GM12892 (cell line): ENCODE results near the gene NUDT14.

Experiments
- POLR2A ChIP-seq: IDR thresholded peaks from 2 replicates; pipeline ENCODE4 v1.6.1; 2011; ENCODE audit warnings: low read depth, low read length, control low read depth
- POLR2AphosphoS5 ChIP-seq: IDR thresholded peaks from 2 replicates; pipeline ENCODE4 v1.6.1; 2011; ENCODE audit warnings: low read depth, low read length, control low read depth

GRCh38 chr14:105201925-105202513, 20.9 kb upstream of the NUDT14 start:
- TF ChIP-seq POLR2AphosphoS5 (no peak), POLR2A (0 out of 2 replicates have a peak, but pooled peaks have one; percentile 22)
